ENCODE data around the gene ALAS1.

DNA sequence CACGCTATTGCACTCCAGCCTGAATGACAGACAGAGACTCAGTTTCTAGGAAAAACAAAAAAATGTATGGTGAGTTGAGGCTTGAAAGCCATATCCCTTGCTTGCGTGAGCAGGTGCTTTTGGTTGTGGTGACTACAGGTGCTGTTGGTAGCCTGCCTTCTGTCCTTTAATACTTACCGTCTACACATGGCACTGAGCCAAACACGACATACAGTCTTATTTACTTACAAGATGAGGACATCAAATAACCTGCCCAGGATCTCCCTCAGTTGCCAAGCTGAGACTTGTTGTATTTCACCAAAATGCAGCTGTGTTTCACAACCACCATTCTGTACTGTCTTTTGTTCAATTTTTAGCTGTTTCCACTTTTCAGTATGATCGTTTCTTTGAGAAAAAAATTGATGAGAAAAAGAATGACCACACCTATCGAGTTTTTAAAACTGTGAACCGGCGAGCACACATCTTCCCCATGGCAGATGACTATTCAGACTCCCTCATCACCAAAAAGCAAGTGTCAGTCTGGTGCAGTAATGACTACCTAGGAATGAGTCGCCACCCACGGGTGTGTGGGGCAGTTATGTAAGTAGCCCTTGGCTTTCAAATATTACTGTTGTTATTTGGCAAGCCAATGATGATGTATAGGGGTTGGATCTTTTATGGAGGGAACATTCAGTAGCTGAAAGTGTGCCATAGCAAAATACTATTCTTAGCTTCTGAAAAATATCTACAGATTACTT, 6.5 kb downstream of the ALAS1 start:
- TF ChIP-seq ZNF274 (IDR thresholded peaks at IDR 0.05; ENCODE audit: low read depth, low read length) (no peak), SUZ12 (IDR thresholded peaks at IDR 0.05; ENCODE audit: extremely low read depth, insufficient read depth, insufficient read length) (no peak), YY1 (IDR thresholded peaks at IDR 0.05; ENCODE audit: insufficient read depth, insufficient read length) (no peak)

Data from NT2/D1 (cell line).